HT-29 (cell line): ENCODE data around the gene TAB2. TPM values are rescaled to one million over a fixed set of nuclear protein-coding genes. Genes with fewer than 3 reads are reported as not detected.
"Not testable (repeated sequence)": the region's sequence is repeated elsewhere in the genome, so short reads cannot be mapped to it uniquely, and the experiment has no call there.

Source experiments
- DNase-seq: peaks from one replicate; pipeline ENCODE4 v3.0.0-alpha.2; 2015; ENCODE audit warnings: low spot score
- total RNA-seq: library from RNA; depleted of rRNA; stranded (reverse); fragments of >200 nt; shearing (Covaris generic); gene quantifications from 2 replicates; pipeline ENCODE4 v1.2.3, GENCODE V29; 2014

TAB2 gene
- total RNA-seq, 1 experiment from 2014 or later, result 11.7 TPM

DNA sequence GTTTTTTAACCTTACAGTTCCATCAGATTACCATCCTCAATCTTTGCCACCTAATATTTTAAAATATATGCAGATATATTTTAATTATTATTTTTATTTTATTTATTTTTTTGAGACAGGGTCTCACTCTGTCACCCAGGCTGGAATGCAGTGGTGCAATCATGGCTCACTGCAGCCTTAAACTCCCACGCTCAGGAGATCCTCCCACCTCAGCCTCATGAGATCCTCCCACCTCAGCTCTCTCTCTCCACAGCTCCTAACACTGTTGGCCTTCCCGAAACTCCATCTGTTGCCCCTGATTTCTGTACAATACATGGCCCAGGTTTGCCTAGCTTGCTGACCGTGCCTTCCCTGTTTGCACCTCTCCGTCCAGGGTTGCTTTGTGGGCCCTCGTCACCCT, 4.4 kb upstream of the TAB2 start:
- no peak for DNase-seq

GRCh38 chr6:149313861-149314260, 3.7 kb upstream of the TAB2 start:
- no peak for DNase-seq

- DNase-seq, result no peak
These were observed 3.1 kb upstream of the TAB2 start for GRCh38 chr6:149314325-149314905.

- DNase-seq, result no peak
These were observed 1.3 kb upstream of the TAB2 start for GRCh38 chr6:149316108-149316727.

DNA sequence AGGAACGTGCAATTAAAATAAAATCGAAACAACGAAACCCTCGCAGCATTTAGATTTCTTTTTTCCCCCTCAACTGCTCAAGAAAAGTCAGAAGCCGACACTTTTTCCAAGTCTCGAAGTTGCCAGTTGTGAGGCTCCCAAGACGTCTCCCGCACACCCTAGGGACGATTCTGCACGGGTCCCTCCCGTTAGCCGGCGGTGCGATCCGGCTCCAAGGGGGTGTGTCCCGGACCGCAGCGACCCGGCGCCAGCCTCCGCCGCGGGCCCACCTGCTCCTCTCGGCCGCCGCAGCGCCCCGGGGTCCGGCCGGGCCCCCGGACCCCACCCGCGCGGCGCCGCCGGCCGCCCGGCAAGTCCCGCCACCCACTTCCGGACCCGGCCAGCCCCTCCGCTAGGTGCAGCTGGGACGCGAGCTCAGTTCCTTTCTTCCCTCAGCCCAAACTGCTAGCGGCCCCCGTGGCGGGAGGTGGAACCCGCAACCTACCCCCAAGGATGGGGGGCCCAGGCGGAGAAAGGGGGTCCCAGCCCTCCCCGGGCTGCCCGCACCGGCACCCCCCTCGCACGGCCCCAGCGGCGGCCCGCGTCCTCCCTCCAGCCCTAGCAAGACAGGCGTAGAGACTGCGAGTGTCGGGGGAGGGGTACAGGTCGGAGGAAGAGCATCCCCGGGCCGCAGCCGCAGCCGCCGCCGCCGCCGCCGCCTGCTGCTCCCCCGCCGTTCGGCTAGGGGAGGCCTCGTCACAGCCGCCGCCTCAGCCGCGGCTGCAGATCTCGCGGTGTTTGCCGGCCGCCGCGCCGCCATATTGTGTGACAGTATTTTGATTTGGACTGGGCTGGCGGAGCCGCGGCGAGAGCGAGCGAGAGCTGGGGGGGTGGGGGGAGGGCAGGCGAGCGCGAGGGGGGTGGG, 520 bp upstream of the TAB2 start:
- peak; percentile 85 for DNase-seq

DNA sequence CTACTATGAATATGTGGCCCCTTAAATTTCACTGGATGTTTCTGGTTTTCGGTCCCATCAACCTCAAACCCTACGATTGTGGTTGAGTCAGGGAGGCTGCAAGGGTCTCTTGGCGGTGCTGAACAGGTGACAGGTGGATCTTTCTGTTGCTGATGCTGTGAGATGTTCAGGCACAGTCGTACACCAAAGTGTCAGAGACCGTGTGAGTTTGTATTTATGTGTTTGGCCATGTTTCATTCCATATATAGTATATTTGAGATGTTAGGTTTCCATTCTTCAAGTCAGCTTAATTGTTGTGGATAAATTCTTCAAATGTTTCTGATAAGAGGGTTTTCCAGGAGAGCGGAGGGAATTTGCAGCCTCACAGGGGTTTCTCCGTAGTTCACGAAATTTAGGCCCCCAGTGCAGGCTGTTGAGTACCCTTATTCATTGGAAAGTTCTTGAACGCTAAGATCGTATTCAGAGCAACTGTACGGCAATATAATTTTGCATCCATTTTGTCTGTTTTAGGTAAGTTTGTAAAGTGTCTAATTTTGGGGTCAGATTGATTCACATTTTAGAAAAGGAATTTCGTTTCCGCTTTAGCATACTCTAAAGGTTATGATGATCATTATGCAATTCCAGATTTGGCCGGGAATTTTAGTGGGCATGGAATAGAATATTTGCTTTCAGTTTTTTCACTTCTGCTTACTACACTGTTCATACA, 1.2 kb downstream of the TAB2 start:
- no peak for DNase-seq

- DNase-seq, result no peak
These were observed 1.9 kb downstream of the TAB2 start for GRCh38 chr6:149319422-149319821.

- DNase-seq, result not testable (repeated sequence)
These were observed 2.5 kb downstream of the TAB2 start for GRCh38 chr6:149320016-149320415.

- DNase-seq, result no peak
These were observed 3.3 kb downstream of the TAB2 start for GRCh38 chr6:149320796-149321195.

DNA sequence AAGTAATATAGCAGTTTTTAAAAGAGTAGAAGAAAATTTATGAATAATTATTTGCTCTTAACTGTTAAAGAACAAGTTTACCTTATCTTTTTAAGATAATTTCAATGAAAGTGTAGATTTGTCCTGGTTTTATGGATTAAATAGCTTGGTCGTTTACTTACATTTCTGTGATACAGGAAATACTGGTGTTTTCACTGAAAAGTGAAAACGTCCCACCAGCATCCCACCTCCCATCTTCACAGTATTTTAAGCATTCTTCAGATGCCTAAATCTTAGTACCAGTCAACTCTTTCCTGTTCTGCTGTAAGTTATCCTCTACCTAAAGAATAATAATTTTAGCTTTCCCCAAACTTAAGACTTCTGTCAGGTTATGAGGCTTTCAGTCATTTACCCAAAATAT, 5.8 kb downstream of the TAB2 start:
- DNase-seq, result no peak

DNA sequence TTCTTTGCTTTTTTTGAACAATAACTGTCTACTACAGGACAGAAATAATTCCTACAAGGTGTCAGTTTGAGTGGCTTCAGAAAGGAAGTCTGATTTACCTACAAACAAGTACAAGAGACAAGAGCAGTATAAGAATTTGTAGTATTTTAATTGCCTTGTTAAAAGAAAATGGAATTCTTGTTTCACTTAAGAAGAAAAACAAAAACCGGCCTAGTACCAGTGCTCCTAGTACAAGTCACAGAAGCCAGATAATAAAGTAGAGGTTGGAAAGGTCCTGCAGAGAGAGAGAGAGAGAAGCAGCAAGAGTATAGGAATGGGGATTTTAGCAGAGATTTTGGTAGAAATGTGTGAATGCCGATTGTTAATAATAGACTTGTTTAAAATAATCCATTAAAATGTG, 6.4 kb downstream of the TAB2 start:
- DNase-seq, result no peak

DNA sequence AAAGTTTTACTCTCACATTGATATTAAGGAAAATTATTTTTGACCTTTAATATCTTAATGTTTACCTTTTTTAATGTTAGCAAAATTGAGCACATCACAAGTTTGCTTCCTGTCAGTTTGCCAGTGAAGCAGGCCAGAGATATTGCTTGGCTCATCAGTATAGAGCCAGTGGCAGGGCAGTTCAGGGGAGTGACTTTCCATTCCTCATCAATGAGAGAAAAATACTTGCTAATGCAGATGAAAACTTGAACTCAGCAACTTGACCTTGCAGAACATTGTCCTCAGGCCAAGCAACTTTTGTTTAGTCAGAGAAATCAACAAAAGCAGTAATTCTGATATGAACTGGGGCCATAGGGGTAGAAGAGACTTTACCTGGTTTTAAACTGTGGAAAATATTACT, 6.9 kb downstream of the TAB2 start:
- DNase-seq, result no peak

DNA sequence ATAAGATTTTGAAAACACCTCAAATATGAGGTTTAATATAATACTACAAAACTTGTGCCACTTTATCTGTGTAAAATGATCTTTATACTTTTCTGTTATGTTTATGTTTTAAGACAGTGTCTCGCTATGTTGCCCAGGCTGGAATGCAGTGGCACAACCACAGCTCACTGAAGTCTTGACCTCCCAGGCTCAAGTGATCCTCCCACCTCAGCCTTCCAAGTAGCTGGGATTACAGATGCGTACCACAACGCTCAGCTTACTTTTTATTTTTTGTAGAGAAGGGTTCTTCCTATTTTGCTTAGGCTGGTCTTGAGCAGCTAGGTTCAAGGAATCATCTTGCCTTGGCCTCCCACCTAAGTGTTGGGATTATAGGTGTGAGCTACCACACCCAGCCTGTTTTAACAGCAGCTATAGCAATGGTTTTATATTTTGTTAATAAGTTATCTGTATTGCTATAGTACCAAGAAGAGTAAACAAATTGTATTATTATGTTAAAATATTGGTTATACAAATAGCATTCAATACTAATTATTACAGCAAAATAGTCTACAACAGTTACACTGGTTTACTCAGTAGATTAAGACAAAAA, 8.2 kb downstream of the TAB2 start:
- no peak for DNase-seq

GRCh38 chr6:149327638-149328037, 10.1 kb downstream of the TAB2 start:
- no peak for DNase-seq

GRCh38 chr6:149328083-149328482, 10.6 kb downstream of the TAB2 start:
- DNase-seq, result no peak

- no peak for DNase-seq
These were observed 12.0 kb downstream of the TAB2 start for GRCh38 chr6:149329529-149329928.

GRCh38 chr6:149330133-149330532, 12.6 kb downstream of the TAB2 start:
- no peak for DNase-seq

- no peak for DNase-seq
These were observed 13.7 kb downstream of the TAB2 start for GRCh38 chr6:149331043-149331807.

GRCh38 chr6:149331871-149332270, 14.4 kb downstream of the TAB2 start:
- DNase-seq, result no peak

DNA sequence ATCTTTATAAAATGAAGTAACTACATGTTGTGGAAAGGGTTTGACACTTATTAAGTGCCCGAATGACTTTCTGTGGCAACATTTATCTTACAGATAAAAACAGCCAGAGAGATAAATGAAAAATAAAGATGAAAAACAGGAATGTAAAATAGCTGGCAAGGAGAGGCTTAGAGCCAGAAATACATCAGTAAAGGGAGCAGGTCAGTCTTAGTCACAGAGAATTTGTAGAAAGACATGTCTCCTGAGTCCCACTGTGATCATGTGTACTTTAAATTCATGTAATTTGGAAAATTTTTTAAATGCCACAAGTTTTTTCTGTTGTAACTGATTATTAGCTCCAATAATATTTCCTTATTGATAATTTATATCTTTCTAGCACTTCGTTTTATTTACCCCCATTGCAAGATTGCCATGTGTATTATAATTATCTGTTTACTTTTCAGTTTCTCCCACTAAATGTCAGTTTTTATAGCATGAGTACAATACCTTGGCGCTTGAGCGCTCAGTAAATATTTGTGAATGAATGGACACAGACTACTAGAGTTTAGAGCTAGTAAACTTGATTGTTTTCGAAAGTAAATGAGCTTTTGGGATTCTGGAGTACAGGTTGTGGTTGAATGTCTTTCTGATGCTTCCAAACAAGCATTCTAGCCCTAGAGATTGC, 15.2 kb downstream of the TAB2 start:
- DNase-seq, result no peak

DNA sequence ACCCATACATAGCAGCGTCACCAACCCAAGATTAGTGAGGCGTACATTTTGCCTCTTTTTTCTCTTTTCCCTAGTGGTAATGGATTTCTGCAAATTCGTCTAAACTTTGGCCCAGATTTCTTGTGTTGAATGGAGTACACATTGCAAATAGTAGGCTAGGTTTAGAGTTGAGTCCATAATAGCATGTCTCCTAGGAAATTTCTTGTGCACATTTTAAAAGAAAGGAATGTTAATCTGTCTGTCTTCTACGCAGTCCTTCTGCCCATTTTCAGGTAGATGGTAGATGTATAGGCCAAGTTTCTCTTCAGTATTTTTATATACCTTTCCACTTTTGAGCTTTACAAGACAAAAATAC, 15.7 kb downstream of the TAB2 start:
- DNase-seq, result no peak
